Vagina (tissue), 2 donors: ENCODE measurements around the gene RGS21.

ENCODE experiments used
- POLR2A ChIP-seq, 2 donors: fragments of 450-650 bp; IDR thresholded peaks; one replicate each; pipeline ENCODE4 v1.6.1; 2017; ENCODE audit warnings: antibody characterized with exemption in 2 of 2, mild to moderate bottlenecking in 2 of 2, moderate library complexity in 2 of 2
- TF ChIP-seq, protein P1 (sequence below), 3 experiments: fragments of 450-650 bp in 2 of 3; fragments of 200-600 bp in 1 of 3; sonication (generic) in 1 of 3; IDR thresholded peaks; one replicate each; pipeline ENCODE4 v1.5.1; 2017 to 2019; ENCODE audit warnings: antibody characterized with exemption in 3 of 3, mild to moderate bottlenecking in 2 of 3, moderate library complexity in 2 of 3

- TF ChIP-seq, protein P1, sequence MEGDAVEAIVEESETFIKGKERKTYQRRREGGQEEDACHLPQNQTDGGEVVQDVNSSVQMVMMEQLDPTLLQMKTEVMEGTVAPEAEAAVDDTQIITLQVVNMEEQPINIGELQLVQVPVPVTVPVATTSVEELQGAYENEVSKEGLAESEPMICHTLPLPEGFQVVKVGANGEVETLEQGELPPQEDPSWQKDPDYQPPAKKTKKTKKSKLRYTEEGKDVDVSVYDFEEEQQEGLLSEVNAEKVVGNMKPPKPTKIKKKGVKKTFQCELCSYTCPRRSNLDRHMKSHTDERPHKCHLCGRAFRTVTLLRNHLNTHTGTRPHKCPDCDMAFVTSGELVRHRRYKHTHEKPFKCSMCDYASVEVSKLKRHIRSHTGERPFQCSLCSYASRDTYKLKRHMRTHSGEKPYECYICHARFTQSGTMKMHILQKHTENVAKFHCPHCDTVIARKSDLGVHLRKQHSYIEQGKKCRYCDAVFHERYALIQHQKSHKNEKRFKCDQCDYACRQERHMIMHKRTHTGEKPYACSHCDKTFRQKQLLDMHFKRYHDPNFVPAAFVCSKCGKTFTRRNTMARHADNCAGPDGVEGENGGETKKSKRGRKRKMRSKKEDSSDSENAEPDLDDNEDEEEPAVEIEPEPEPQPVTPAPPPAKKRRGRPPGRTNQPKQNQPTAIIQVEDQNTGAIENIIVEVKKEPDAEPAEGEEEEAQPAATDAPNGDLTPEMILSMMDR (IDR thresholded peaks at IDR 0.05), result no peak
- no peak for TF ChIP-seq POLR2A (IDR thresholded peaks at IDR 0.05)
Observed at GRCh38 chr1:192274588-192274987, 42.2 kb upstream of the RGS21 start.
